ENCODE measurements around the gene ZNRF2. TPM values are rescaled to one million over a fixed set of nuclear protein-coding genes. Genes with fewer than 3 reads are reported as not detected.

ZNRF2 gene
- total RNA-seq, 6 donors from 2014 or later: 20.2 to 44.1 (median 27.1) TPM

GRCh38 chr7:30351286-30351685 lies 66.9 kb downstream of the ZNRF2 start:
- WGBS, 2 donors: 46 to 48% methylated on average over 4 of the region's 4 CpGs
- ATAC-seq (ENCODE audit: low FRiP score in 2 of 2) (no peak), DNase-seq (no peak)
- H3K27ac ChIP-seq: no peak overlapping the region
- TF ChIP-seq POLR2AphosphoS5 (IDR thresholded peaks at IDR 0.05): no peak
- H3K9me3 ChIP-seq: no peaks in the 10 kb centered on the region
- H3K36me3 ChIP-seq: no peaks in the 10 kb centered on the region
- H3K27me3 ChIP-seq: no peaks in the 10 kb centered on the region
- H3K4me1 ChIP-seq: peaks cover 14 to 39% (median 19%) of the 10 kb centered on the region in 4 donors
- no peak overlapping the region for H3K4me3 ChIP-seq

GRCh38 chr7:30351724-30352123 lies 67.3 kb downstream of the ZNRF2 start:
- DNase-seq (no peak), ATAC-seq (ENCODE audit: low FRiP score in 2 of 2) (no peak)
- Histone ChIP-seq H3K9me3 (no peaks in the 10 kb centered on the region), H3K4me1 (peaks cover 14 to 36% (median 19%) of the 10 kb centered on the region in 4 donors), H3K27ac (no peak overlapping the region), H3K27me3 (no peaks in the 10 kb centered on the region), H3K36me3 (no peaks in the 10 kb centered on the region), H3K4me3 (no peak overlapping the region)
- 44 to 59% methylated on average over 2 of the region's 2 CpGs for WGBS, 2 donors
- TF ChIP-seq EP300 (IDR thresholded peaks at IDR 0.05): no peak
- no peak for TF ChIP-seq POLR2AphosphoS5 (IDR thresholded peaks at IDR 0.05)
- no peak for TF ChIP-seq POLR2A (IDR thresholded peaks at IDR 0.05)
- no peak for TF ChIP-seq CTCF (IDR thresholded peaks at IDR 0.05)

- ATAC-seq (ENCODE audit: low FRiP score in 2 of 2) (no peak), DNase-seq (no peak)
- TF ChIP-seq CTCF (IDR thresholded peaks at IDR 0.05) (no peak), POLR2A (IDR thresholded peaks at IDR 0.05) (no peak), EP300 (IDR thresholded peaks at IDR 0.05) (no peak), POLR2AphosphoS5 (IDR thresholded peaks at IDR 0.05) (no peak)
- H3K27ac ChIP-seq: no peak overlapping the region
- no peaks in the 10 kb centered on the region for H3K36me3 ChIP-seq
- 85 to 91% methylated on average over 5 of the region's 5 CpGs for WGBS, 2 donors
- no peak overlapping the region for H3K4me3 ChIP-seq
- no peaks in the 10 kb centered on the region for H3K9me3 ChIP-seq
- no peaks in the 10 kb centered on the region for H3K27me3 ChIP-seq
- H3K4me1 ChIP-seq: peaks cover 14 to 34% (median 19%) of the 10 kb centered on the region in 4 donors
Observed at GRCh38 chr7:30352169-30352568, 67.8 kb downstream of the ZNRF2 start.

- WGBS, 2 donors: 89 to 95% methylated on average over 3 of the region's 3 CpGs
- Histone ChIP-seq H3K36me3 (no peaks in the 10 kb centered on the region), H3K4me1 (peaks cover 8 to 21% (median 12%) of the 10 kb centered on the region in 4 donors), H3K27me3 (no peaks in the 10 kb centered on the region), H3K4me3 (no peak overlapping the region), H3K27ac (no peak overlapping the region), H3K9me3 (no peaks in the 10 kb centered on the region)
- DNase-seq (no peak), ATAC-seq (ENCODE audit: low FRiP score in 2 of 2) (no peak)
- TF ChIP-seq EP300 (IDR thresholded peaks at IDR 0.05) (no peak), POLR2A (IDR thresholded peaks at IDR 0.05) (no peak), CTCF (IDR thresholded peaks at IDR 0.05) (no peak), POLR2AphosphoS5 (IDR thresholded peaks at IDR 0.05) (no peak)
Observed at GRCh38 chr7:30353532-30353931, 69.1 kb downstream of the ZNRF2 start.

GRCh38 chr7:30353932-30354607 lies 69.7 kb downstream of the ZNRF2 start:
- TF ChIP-seq POLR2AphosphoS5 (IDR thresholded peaks at IDR 0.05) (no peak), CTCF (IDR thresholded peaks at IDR 0.05) (no peak), EP300 (IDR thresholded peaks at IDR 0.05) (no peak), POLR2A (IDR thresholded peaks at IDR 0.05) (no peak)
- no peak overlapping the region for H3K4me3 ChIP-seq
- peaks cover 3 to 15% (median 6%) of the 10 kb centered on the region in 4 donors for H3K4me1 ChIP-seq
- DNase-seq (no peak), ATAC-seq (ENCODE audit: low FRiP score in 2 of 2) (no peak)
- no peaks in the 10 kb centered on the region for H3K36me3 ChIP-seq
- no peak overlapping the region for H3K27ac ChIP-seq
- H3K27me3 ChIP-seq: no peaks in the 10 kb centered on the region
- WGBS, 2 donors: 89 to 96% methylated on average over 3 of the region's 3 CpGs
- no peaks in the 10 kb centered on the region for H3K9me3 ChIP-seq
